ENCODE measurements around the gene NOC2L. TPM values are rescaled to one million over a fixed set of nuclear protein-coding genes. Genes with fewer than 3 reads are reported as not detected.
"Not testable (repeated sequence)": the region's sequence is repeated elsewhere in the genome, so short reads cannot be mapped to it uniquely, and the experiment has no call there.

Gene NOC2L
- total RNA-seq, 1 donor from 2014 or later, result 180 TPM

DNA sequence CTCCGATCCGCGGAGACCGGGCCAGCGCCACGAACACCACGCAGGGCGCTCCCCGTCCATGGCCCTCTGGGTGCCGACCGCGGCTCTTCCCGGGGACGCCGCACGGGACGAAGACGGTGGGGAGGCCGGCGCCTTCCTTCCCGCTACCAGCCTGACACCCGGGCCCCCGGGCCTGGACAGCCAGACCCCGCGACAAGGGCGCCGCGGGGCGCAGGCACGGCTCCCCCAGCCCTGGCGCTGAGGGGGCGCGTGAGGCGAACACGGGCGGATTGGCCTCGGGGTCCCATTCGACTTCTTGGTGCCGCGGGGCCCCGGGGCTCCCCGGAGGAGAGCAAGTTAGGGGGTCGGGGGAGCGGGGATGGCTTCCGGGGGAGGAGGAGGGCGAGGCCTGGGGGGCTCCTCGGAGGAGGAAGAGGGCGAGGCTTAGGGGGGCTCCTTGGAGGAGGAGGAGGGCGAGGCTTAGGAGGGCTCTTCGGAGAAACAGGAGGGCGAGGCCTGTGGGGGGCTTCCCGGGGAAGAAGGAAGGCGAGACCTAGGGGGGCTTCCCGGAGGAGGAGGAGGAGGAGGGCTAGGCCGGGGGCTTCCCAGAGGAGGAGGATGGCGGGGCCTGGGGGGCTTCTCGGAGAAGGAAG is 791 bp upstream of the NOC2L start:
- H3K4me1 Mint-ChIP-seq (ENCODE audit: low read depth), result peaks cover 7% of the 10 kb centered on the region
- H3K36me3 Mint-ChIP-seq (ENCODE audit: low read depth), result peaks cover 11% of the 10 kb centered on the region
- no peak for DNase-seq (ENCODE audit: low spot score)
- peak overlapping the region; percentile 97 for H3K4me3 Mint-ChIP-seq
- peaks cover 2% of the 10 kb centered on the region for H3K27me3 Mint-ChIP-seq (ENCODE audit: insufficient read depth)
- no peaks in the 10 kb centered on the region for H3K9me3 Mint-ChIP-seq
- H3K27ac Mint-ChIP-seq, result peak overlapping the region; percentile 40
- intact Hi-C loops (cut with micrococcal nuclease), result loop anchor here (1.0 to 5.0 kb wide), 4 partner anchors 7 to 347 kb away; partner anchors contain the start of genes ACAP3 and PUSL1

DNA sequence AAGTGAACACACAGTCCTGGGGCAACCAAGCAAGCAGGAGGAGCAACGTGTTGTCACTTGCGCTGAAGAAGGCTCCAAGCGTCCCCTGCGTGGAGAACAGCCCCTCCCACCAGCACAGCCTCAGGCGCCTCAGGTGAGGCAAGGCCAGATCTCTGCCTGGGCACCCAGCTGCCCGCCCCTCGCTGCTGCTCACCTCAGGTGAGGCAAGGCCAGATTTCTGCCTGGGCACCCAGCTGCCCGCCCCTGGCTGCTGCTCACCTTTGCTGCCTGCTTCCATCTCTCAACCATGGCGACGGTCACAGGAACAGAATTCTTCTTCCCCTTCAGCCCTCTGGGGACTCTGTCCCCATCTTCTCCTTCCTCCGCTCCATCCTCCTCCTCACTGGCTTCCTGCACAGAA is 2.4 kb downstream of the NOC2L start:
- Mint-ChIP-seq H3K27ac (no peak overlapping the region), H3K4me1 (ENCODE audit: low read depth) (peaks cover 7% of the 10 kb centered on the region), H3K27me3 (ENCODE audit: insufficient read depth) (peaks cover 2% of the 10 kb centered on the region), H3K36me3 (ENCODE audit: low read depth) (peaks cover 24% of the 10 kb centered on the region), H3K4me3 (no peak overlapping the region), H3K9me3 (no peaks in the 10 kb centered on the region)
- no peak for DNase-seq (ENCODE audit: low spot score)
- intact Hi-C loops (cut with micrococcal nuclease), result loop anchor here (5.0 kb wide), 2 partner anchors 54 to 351 kb away; partner anchors contain the start of genes ACAP3 and PUSL1

DNA sequence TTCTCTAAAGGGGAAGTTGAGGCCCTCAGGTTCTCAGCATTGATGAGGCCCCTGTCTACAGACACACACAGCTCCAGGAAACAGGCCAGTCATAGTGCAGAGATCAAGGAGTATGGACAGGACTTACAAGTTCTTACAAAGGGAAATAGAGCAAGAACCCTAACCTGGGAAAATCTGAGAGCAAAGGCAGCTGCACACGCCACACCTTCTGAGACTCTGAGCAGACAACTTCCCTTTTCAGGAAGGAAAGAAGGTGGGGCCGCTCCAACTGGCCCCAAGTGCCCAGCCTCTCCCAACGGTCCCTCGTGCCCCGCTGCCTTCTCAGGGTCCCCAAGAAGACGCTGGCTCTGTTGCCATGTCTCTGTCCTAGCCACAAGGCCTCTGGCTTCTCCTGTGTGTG is 3.6 kb downstream of the NOC2L start:
- no peak for DNase-seq (ENCODE audit: low spot score)
- Mint-ChIP-seq H3K36me3 (ENCODE audit: low read depth) (peaks cover 32% of the 10 kb centered on the region), H3K4me1 (ENCODE audit: low read depth) (peaks cover 7% of the 10 kb centered on the region), H3K4me3 (no peak overlapping the region), H3K9me3 (no peaks in the 10 kb centered on the region), H3K27me3 (ENCODE audit: insufficient read depth) (peaks cover 2% of the 10 kb centered on the region), H3K27ac (no peak overlapping the region)
- intact Hi-C loops (cut with micrococcal nuclease), result loop anchor here (5.0 kb wide), 2 partner anchors 53 to 352 kb away; partner anchors contain the start of genes ACAP3 and PUSL1

DNA sequence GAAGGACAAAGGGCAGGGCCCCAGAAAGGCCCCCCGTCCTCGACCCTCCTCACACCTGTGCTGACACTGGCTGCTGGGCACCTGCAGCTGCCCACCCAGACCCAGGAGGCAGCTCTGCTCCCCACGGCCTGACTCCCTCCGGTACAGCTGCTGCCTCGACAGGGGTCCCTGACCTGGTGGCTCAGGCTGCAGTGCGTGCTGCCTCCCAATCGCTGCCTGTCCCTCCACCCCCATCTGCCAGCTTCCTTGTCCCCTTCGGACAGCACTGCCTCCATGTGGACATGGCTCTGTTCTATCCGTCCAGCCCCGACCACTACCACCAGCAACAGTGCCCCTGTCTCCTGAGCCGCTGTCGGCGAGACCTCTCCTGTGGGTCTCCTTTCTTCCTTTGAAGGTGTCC is 4.1 kb downstream of the NOC2L start:
- DNase-seq (ENCODE audit: low spot score), result no peak
- Mint-ChIP-seq H3K4me3 (no peak overlapping the region), H3K4me1 (ENCODE audit: low read depth) (peaks cover 7% of the 10 kb centered on the region), H3K36me3 (ENCODE audit: low read depth) (peaks cover 36% of the 10 kb centered on the region), H3K27me3 (ENCODE audit: insufficient read depth) (no peaks in the 10 kb centered on the region), H3K27ac (no peak overlapping the region), H3K9me3 (no peaks in the 10 kb centered on the region)
- intact Hi-C loops (cut with micrococcal nuclease), result loop anchor here (5.0 kb wide), 2 partner anchors 53 to 352 kb away; partner anchors contain the start of genes ACAP3 and PUSL1

DNA sequence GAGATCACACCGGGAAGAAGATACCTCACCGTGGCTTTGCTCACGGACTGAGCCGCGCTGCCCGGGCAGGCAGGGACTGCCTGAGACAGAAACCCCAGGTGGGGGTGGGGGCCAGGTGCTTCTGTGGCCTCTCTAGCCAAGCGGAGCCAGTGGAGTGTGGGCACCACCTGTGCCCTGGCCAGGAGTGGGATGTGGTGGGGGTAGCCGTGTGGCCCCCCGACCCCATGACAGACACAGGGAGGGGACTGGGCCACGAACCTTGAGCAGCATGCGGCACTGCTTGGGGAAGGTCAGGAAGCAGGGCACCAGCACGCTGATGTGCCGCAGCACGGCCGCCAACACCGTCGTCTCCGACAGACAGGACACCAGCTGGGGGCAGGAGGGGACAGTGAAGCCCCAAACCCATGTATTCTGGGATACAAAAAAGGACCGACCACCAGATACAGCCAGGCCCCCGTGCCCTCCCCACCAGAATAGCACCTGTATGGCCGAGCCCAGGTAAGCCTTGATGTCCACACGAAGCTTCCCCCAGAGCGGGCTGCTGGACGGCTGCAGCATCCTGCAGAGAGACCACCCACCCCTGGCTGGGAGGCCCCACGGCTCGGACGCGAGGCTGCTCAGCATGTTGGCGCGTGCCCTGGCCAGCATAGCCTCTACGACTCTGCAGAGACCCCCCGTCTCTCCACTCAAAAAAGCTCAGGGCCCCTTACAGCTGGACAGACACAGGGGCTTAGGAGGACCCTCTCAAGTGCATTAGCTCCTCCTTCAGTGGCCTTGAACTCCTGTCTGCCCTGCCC is 5.3 kb downstream of the NOC2L start:
- peaks cover 7% of the 10 kb centered on the region for H3K4me1 Mint-ChIP-seq (ENCODE audit: low read depth)
- no peaks in the 10 kb centered on the region for H3K9me3 Mint-ChIP-seq
- H3K27ac Mint-ChIP-seq, result no peak overlapping the region
- H3K36me3 Mint-ChIP-seq (ENCODE audit: low read depth), result peaks cover 41% of the 10 kb centered on the region
- intact Hi-C loops (cut with micrococcal nuclease), result no loop called here
- no peak for DNase-seq (ENCODE audit: low spot score)
- H3K27me3 Mint-ChIP-seq (ENCODE audit: insufficient read depth), result no peaks in the 10 kb centered on the region
- no peak overlapping the region for H3K4me3 Mint-ChIP-seq

DNA sequence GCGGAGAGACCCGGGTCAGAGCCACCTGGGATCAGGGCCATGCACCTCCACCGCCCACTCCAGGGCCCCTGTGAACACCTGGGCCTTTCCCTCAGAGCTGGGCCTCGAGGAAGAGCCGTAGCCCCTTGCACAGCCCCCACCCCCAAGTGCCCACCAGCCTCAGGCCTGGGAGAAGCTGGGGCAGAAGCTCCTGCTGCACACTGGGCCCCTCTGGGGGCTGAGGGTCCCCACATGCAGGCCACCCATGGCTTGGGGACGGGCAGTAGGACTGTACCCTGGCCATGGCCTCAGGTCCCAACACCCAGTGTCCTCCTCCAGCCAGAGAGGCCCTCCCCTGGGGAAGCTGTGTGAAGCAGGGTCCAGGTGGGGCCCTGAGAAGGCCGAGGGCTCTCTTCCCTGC is 6.5 kb downstream of the NOC2L start:
- no peak overlapping the region for H3K4me3 Mint-ChIP-seq
- no peak for DNase-seq (ENCODE audit: low spot score)
- intact Hi-C loops (cut with micrococcal nuclease), result no loop called here
- H3K36me3 Mint-ChIP-seq (ENCODE audit: low read depth), result peaks cover 41% of the 10 kb centered on the region
- H3K27me3 Mint-ChIP-seq (ENCODE audit: insufficient read depth), result no peaks in the 10 kb centered on the region
- peaks cover 4% of the 10 kb centered on the region for H3K4me1 Mint-ChIP-seq (ENCODE audit: low read depth)
- no peak overlapping the region for H3K27ac Mint-ChIP-seq
- H3K9me3 Mint-ChIP-seq, result no peaks in the 10 kb centered on the region

DNA sequence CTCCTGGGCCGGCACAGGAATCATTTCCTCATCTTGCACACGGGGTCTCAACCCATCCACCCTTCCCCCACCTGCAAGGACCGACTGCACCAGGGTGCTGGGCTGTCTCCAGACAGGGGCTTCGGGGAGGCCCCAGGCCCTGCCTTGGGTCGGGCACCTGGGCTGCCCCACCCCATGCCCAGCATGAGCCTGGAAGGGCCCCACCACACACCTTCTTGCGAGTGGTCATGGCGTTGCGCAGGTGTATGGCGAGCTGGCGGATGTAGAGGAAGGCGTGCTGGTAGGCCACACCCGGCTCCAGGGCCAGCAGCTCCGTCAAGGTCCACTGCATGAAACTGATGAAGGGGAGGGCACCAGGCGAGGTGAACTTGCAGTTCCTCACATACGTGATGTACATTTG is 6.9 kb downstream of the NOC2L start:
- intact Hi-C loops (cut with micrococcal nuclease), result no loop called here
- no peak for DNase-seq (ENCODE audit: low spot score)
- Mint-ChIP-seq H3K36me3 (ENCODE audit: low read depth) (peaks cover 41% of the 10 kb centered on the region), H3K27me3 (ENCODE audit: insufficient read depth) (no peaks in the 10 kb centered on the region), H3K4me1 (ENCODE audit: low read depth) (no peaks in the 10 kb centered on the region), H3K4me3 (no peak overlapping the region), H3K27ac (no peak overlapping the region), H3K9me3 (no peaks in the 10 kb centered on the region)

DNA sequence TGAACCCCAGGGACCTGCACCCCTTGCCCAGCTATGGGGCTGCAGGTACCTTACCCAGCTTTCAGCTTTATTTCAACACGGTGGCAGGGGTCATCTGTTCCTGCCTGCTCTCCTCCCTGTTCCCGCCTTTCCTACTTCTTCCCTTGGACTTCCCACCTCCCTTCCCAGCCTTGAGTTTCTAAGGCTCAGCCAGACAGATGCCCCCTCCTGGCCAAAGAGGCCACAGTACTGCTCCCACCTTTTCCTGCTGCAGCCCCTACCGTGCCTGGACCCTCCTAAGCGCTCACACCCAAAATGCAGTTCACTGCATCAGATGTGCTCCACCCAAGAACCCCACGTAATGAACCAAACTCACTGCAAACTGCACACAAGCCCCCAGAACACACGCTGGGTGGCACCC is 7.7 kb downstream of the NOC2L start:
- Mint-ChIP-seq H3K9me3 (no peaks in the 10 kb centered on the region), H3K4me1 (ENCODE audit: low read depth) (no peaks in the 10 kb centered on the region), H3K27ac (no peak overlapping the region), H3K4me3 (no peak overlapping the region), H3K27me3 (ENCODE audit: insufficient read depth) (no peaks in the 10 kb centered on the region), H3K36me3 (ENCODE audit: low read depth) (peaks cover 37% of the 10 kb centered on the region)
- no peak for DNase-seq (ENCODE audit: low spot score)
- intact Hi-C loops (cut with micrococcal nuclease), result no loop called here

DNA sequence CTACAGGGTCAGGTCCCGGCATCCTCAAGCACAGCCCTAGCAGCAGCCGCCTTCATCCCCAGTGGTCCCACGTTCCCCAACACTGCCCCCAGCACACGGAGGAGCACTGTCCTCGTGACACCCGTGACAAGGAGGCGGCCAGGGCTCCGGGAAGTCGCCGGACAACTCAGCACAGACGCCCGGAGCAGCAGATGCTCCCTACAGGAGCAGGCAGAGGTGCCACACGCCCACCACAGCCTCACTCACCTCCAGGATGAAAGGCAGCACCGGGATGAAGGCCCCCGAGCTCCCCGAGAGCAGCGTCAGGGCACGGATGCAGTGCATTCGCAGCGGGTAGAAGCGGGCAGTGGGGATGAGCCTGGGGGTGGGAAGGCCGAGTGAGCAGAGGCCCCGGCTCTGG is 8.2 kb downstream of the NOC2L start:
- Mint-ChIP-seq H3K4me3 (no peak overlapping the region), H3K27ac (no peak overlapping the region), H3K9me3 (no peaks in the 10 kb centered on the region), H3K27me3 (ENCODE audit: insufficient read depth) (no peaks in the 10 kb centered on the region), H3K36me3 (ENCODE audit: low read depth) (peaks cover 39% of the 10 kb centered on the region), H3K4me1 (ENCODE audit: low read depth) (no peaks in the 10 kb centered on the region)
- no peak for DNase-seq (ENCODE audit: low spot score)
- intact Hi-C loops (cut with micrococcal nuclease), result no loop called here

DNA sequence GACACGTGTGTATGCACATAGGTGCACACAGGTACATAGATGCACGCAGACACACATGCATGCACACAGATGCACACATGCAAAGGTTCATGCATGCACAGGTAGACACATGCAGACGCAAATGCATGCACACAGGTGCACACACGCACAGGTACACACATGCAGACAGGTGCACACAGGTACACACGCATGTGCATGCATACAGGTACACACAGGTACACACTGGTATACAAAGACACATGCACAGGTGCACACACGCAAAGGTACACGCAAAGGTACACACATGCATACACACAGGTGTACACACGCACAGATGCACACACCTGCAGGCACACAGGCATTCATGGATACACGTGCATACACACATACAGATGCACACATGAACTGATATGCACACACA is 8.8 kb downstream of the NOC2L start:
- no peaks in the 10 kb centered on the region for H3K27me3 Mint-ChIP-seq (ENCODE audit: insufficient read depth)
- intact Hi-C loops (cut with micrococcal nuclease), result no loop called here
- DNase-seq (ENCODE audit: low spot score), result no peak
- H3K36me3 Mint-ChIP-seq (ENCODE audit: low read depth), result peaks cover 42% of the 10 kb centered on the region
- H3K9me3 Mint-ChIP-seq, result no peaks in the 10 kb centered on the region
- H3K27ac Mint-ChIP-seq, result no peak overlapping the region
- no peaks in the 10 kb centered on the region for H3K4me1 Mint-ChIP-seq (ENCODE audit: low read depth)
- no peak overlapping the region for H3K4me3 Mint-ChIP-seq

DNA sequence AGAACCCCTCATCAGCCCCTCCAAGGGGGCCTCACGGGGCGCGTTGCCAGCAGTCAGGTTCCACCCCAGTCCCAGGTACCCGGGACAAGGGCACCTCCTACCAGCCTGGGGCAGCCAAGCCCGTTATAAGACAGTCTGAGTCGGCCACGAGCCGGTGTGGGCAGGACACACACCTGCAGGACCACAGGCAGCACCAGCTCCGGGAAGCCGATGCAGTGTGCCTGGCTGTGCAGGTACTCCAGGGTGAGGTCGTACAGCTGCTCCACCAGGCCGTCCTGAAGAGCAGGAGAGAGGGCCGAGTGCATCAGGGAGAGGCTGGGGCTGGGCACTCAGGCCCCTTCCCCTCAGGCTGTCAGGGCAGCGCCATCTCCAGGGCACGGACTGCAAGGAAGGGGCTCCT is 11.1 kb downstream of the NOC2L start:
- Mint-ChIP-seq H3K4me1 (ENCODE audit: low read depth) (no peaks in the 10 kb centered on the region), H3K27me3 (ENCODE audit: insufficient read depth) (peaks cover 4% of the 10 kb centered on the region), H3K36me3 (ENCODE audit: low read depth) (peaks cover 31% of the 10 kb centered on the region), H3K4me3 (no peak overlapping the region), H3K9me3 (no peaks in the 10 kb centered on the region), H3K27ac (no peak overlapping the region)
- intact Hi-C loops (cut with micrococcal nuclease), result no loop called here
- no peak for DNase-seq (ENCODE audit: low spot score)

DNA sequence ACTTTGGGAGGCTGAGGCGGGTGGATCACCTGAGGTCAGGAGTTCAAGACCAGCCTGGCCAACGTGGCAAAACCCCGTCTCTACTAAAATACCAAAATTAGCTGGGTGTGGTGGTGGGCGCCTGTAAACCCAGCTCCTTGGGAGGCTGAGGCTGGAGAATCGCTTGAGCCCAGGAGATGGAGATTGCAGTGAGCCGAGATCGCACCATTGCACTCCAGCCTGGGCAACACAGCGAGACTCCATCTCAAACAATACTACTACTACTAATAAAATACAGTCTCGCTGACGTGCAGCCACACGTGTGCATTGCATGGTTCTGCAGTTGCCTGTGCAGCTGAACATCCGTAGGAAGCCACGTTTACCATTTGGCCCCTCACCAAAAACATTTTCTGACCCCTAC is 12.2 kb downstream of the NOC2L start:
- H3K4me3 Mint-ChIP-seq; intact Hi-C loops (cut with micrococcal nuclease); H3K27ac Mint-ChIP-seq; H3K4me1 Mint-ChIP-seq (ENCODE audit: low read depth); DNase-seq (ENCODE audit: low spot score); H3K9me3 Mint-ChIP-seq; H3K27me3 Mint-ChIP-seq (ENCODE audit: insufficient read depth): not testable (repeated sequence)
- H3K36me3 Mint-ChIP-seq (ENCODE audit: low read depth), result peaks cover 30% of the 10 kb centered on the region

All from activated T-helper 1 cell treated with anti-CD3 and anti-CD28 coated beads, Interleukin-12 subunit alpha, Interleukin-12 subunit beta, Interleukin-2, Interleukin-4 antibody, amounts not matched to agents 30 ng/mL and 10 ng/mL and 1 ng/mL, durations not matched to agents 14 hours and 24 hours and 36 hours (primary cell).